Measurements from ENCODE around the gene HCFC1R1. TPM values are rescaled to one million over a fixed set of nuclear protein-coding genes. Genes with fewer than 3 reads are reported as not detected.

HCFC1R1 gene
- total and polyA plus RNA-seq, 2 donors from 2014 or later = 61.3 to 332 TPM

DNA sequence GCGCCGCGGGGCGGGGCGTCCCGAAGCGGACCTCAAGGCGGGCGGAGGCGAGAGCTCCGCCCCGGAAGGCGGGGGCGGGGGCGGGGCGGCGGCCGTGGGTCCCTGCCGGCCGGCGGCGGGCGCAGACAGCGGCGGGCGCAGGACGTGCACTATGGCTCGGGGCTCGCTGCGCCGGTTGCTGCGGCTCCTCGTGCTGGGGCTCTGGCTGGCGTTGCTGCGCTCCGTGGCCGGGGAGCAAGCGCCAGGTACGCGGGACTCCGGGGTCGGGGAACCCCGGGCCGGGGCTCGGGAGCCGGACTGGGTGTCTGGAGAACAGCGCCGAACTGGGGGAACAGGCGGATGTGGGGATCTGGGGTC is 3.5 kb downstream of the HCFC1R1 start, which contains the start of gene TNFRSF12A:
Gene TNFRSF12A (plus strand): TSS at position 122 of the 357 bp plus-strand sequence. CDS start 30 bp downstream, at position 152.
- peaks cover 4% of the 10 kb centered on the region for H3K27me3 ChIP-seq (ENCODE audit: control insufficient read depth, insufficient read depth, low read length)
- intact Hi-C loops (cut with DNase I) = no loop called here
- no peaks in the 10 kb centered on the region for H3K9me3 ChIP-seq (ENCODE audit: control insufficient read depth in 2 of 3, insufficient read depth in 1 of 3, low read length in 3 of 3)
- peak within 1 kb of the TSS; percentile 94 to 98 for H3K27ac ChIP-seq (ENCODE audit: low read depth in 2 of 2, low read length in 2 of 2)
- FAIRE-seq (no peak), DNase-seq (peak; percentile 84 to 93 (median 90))
- TF ChIP-seq, protein P1, sequence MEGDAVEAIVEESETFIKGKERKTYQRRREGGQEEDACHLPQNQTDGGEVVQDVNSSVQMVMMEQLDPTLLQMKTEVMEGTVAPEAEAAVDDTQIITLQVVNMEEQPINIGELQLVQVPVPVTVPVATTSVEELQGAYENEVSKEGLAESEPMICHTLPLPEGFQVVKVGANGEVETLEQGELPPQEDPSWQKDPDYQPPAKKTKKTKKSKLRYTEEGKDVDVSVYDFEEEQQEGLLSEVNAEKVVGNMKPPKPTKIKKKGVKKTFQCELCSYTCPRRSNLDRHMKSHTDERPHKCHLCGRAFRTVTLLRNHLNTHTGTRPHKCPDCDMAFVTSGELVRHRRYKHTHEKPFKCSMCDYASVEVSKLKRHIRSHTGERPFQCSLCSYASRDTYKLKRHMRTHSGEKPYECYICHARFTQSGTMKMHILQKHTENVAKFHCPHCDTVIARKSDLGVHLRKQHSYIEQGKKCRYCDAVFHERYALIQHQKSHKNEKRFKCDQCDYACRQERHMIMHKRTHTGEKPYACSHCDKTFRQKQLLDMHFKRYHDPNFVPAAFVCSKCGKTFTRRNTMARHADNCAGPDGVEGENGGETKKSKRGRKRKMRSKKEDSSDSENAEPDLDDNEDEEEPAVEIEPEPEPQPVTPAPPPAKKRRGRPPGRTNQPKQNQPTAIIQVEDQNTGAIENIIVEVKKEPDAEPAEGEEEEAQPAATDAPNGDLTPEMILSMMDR (IDR thresholded peaks at IDR 0.05; ENCODE audit: borderline replicate concordance, extremely low read depth, insufficient read depth) = peak; percentile 9
- H3K4me1 ChIP-seq (ENCODE audit: control insufficient read depth in 2 of 3, insufficient read depth in 2 of 3, low read depth in 1 of 3, low read length in 3 of 3) = peaks cover 0 to 23% (median 19%) of the 10 kb centered on the region in 3 donors
- no peaks in the 10 kb centered on the region for H3K36me3 ChIP-seq (ENCODE audit: control insufficient read depth in 2 of 3, insufficient read depth in 3 of 3, low read length in 3 of 3)
- peak within 1 kb of the TSS; percentile 53 to 90 (median 76) for H3K4me3 ChIP-seq (ENCODE audit: low read length in 3 of 3)
- H3K9ac ChIP-seq (ENCODE audit: low read length in 3 of 3) = peak within 1 kb of the TSS; percentile 27 to 98 (median 92)

DNA sequence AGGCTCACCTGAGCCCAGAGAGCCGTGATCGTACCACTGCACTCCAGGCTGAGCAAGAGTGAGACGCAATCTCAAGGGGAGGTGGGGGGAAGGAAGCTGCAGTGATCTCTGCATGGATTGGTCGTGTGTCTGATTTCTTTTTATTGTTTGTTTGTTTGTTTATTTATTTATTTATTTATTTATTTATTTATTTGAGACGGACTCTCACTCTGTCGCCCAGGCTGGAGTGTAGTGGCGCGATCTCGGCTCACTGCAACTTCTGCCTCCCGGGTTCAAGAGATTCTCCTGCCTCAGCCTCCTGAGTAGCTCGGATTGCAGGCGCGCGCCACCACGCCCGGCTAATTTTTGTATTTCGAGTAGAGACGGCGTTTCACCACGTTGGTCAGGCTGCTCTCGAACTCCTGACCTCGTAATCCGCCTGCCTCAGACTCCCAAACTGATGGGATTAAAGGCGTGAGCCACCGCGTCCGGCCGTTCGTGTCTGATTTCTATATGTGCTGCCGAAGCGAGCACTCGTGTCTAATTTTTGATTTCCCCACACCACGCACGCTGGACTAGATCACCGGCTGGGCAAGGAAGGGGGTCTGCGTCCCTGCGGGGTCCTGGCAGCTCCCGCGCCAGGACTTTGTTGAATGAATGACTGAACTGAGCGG is 4.0 kb downstream of the HCFC1R1 start:
- Histone ChIP-seq H3K9me3 (ENCODE audit: control insufficient read depth in 2 of 3, insufficient read depth in 1 of 3, low read length in 3 of 3) (no peaks in the 10 kb centered on the region), H3K36me3 (ENCODE audit: control insufficient read depth in 2 of 3, insufficient read depth in 3 of 3, low read length in 3 of 3) (no peaks in the 10 kb centered on the region), H3K27ac (ENCODE audit: low read depth in 2 of 2, low read length in 2 of 2) (peak overlapping the region in 1 of 2 donors; percentile 98), H3K4me3 (ENCODE audit: low read length in 3 of 3) (peak overlapping the region; percentile 40 to 64 (median 59)), H3K27me3 (ENCODE audit: control insufficient read depth, insufficient read depth, low read length) (peaks cover 4% of the 10 kb centered on the region), H3K4me1 (ENCODE audit: control insufficient read depth in 2 of 3, insufficient read depth in 2 of 3, low read depth in 1 of 3, low read length in 3 of 3) (peaks cover 0 to 23% (median 19%) of the 10 kb centered on the region in 3 donors), H3K9ac (ENCODE audit: low read length in 3 of 3) (peak overlapping the region in 1 of 3 donors; percentile 60)
- DNase-seq (no peak), FAIRE-seq (no peak)
- TF ChIP-seq, protein P1 (IDR thresholded peaks at IDR 0.05; ENCODE audit: borderline replicate concordance, extremely low read depth, insufficient read depth) = no peak
- intact Hi-C loops (cut with DNase I) = no loop called here

DNA sequence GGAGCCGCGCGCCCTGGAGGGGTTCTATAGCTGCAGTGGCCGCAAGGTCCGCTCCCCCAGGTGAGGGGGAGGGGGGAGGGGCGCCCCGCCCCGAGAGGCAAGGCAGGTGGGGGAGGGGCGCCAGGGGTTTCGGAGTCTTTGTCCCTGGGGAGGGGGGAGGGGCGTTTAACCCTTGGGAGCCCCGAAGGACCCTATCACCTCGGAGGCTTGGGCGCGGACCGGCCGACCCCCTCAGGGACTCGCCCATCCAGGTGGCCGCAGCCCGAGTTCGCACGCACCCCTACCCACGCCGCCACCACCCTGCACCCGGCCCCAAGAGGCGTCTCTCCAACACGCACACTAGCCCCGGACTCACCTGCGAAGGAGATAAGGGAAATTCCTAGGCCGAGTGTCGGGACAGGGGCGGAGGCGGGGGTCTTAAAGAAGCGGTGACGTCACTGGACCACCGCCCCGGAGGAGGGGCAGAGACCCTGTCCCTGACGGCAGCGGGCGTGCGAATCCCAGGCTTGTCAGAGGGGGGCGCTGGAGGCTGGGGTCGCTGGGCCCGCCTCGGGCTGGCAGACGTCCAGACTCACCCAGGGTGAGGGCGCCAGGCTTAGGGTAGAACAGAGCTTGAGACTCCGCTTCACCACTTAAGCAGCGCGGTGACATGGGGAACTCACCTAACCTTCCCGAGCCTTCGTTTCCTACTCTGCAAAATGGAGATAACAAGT is 5.8 kb downstream of the HCFC1R1 start, which contains the start of gene CLDN6:
Gene CLDN6 (minus strand): TSS at position 390 of the 713 bp plus-strand sequence. CDS start 2,162 bp downstream, outside the sequence.
- no peak within 1 kb of the TSS for H3K27ac ChIP-seq (ENCODE audit: low read depth in 2 of 2, low read length in 2 of 2)
- H3K27me3 ChIP-seq (ENCODE audit: control insufficient read depth, insufficient read depth, low read length) = peaks cover 4% of the 10 kb centered on the region
- no peak within 1 kb of the TSS for H3K9ac ChIP-seq (ENCODE audit: low read length in 3 of 3)
- FAIRE-seq = no peak
- DNase-seq = peak in 4 of 5 donors; percentile 81 to 90 (median 84)
- H3K4me1 ChIP-seq (ENCODE audit: control insufficient read depth in 2 of 3, insufficient read depth in 2 of 3, low read depth in 1 of 3, low read length in 3 of 3) = peaks cover 0 to 19% (median 18%) of the 10 kb centered on the region in 3 donors
- peak within 1 kb of the TSS in 1 of 3 donors; percentile 16 for H3K4me3 ChIP-seq (ENCODE audit: low read length in 3 of 3)
- H3K36me3 ChIP-seq (ENCODE audit: control insufficient read depth in 2 of 3, insufficient read depth in 3 of 3, low read length in 3 of 3) = no peaks in the 10 kb centered on the region
- no peaks in the 10 kb centered on the region for H3K9me3 ChIP-seq (ENCODE audit: control insufficient read depth in 2 of 3, insufficient read depth in 1 of 3, low read length in 3 of 3)
- TF ChIP-seq, protein P1 (IDR thresholded peaks at IDR 0.05; ENCODE audit: borderline replicate concordance, extremely low read depth, insufficient read depth) = no peak
- intact Hi-C loops (cut with DNase I) = no loop called here
